Heart right ventricle (tissue), 16 donors: Measurements from ENCODE around the gene VPS8. TPM values are rescaled to one million over a fixed set of nuclear protein-coding genes. Genes with fewer than 3 reads are reported as not detected.

Source experiments
- ATAC-seq, 8 donors: fragments of 200-7000 bp; cut with Tn5 transposase; one replicate each; pipeline ENCODE4 v1.9.1; 2020; ENCODE audit warnings: mild to moderate bottlenecking in 8 of 8, moderate library complexity in 8 of 8, moderate number of reproducible peaks in 1 of 8
- DNase-seq, 2 donors: peaks; one replicate each; pipeline ENCODE4 v3.0.0-alpha.2; 2020
- H3K27ac ChIP-seq, 10 donors: fragments of 200-600 bp; sonication (generic) in 2 of 10; one replicate each; pipeline versions ENCODE4 v1.5.0 to v1.8.0; 2020 to 2022; ENCODE audit warnings: mild to moderate bottlenecking in 3 of 10
- H3K27me3 ChIP-seq, 7 donors: fragments of 200-600 bp; one replicate each; pipeline ENCODE4 v1.8.0; 2021 to 2022; ENCODE audit warnings: mild to moderate bottlenecking in 2 of 7
- H3K36me3 ChIP-seq, 9 donors: fragments of 200-600 bp; sonication (generic) in 1 of 9; one replicate each; pipeline versions ENCODE4 v1.5.0 to v1.8.0; 2020 to 2022; ENCODE audit warnings: mild to moderate bottlenecking in 2 of 9
- H3K4me1 ChIP-seq, 9 donors: fragments of 200-600 bp; sonication (generic) in 1 of 9; one replicate each; pipeline versions ENCODE4 v1.5.0 to v1.8.0; 2020 to 2022; ENCODE audit warnings: mild to moderate bottlenecking in 4 of 9
- H3K4me3 ChIP-seq, 10 donors: fragments of 200-600 bp; sonication (generic) in 2 of 10; one replicate each; pipeline versions ENCODE4 v1.5.0 to v1.8.0; 2020 to 2022; ENCODE audit warnings: mild to moderate bottlenecking in 7 of 10, moderate library complexity in 2 of 10
- H3K9me3 ChIP-seq, 11 donors: fragments of 200-600 bp in 10 of 11; sonication (generic) in 2 of 11; one replicate each; pipeline versions ENCODE4 v1.5.0 to v1.8.0; 2013 to 2022; ENCODE audit warnings: mild to moderate bottlenecking in 2 of 11, control low read depth in 1 of 11, moderate library complexity in 1 of 11
- WGBS, 2 donors: extraction: QIAGEN DNeasy Blood & Tissue Kit; methylation state at CpG; one replicate each; pipeline ENCODE4 v1.1.7; 2013; ENCODE audit warnings: inconsistent platforms in 1 of 2; 5-methylcytosine and 5-hydroxymethylcytosine counted together
- intact Hi-C, 10 donors: fragments of 100-400 bp; cut with DNase I; formaldehyde crosslinking; loops; one replicate each; pipeline versions ENCODE4 v1.11.1 to v1.14.2; 2022
- polyA plus RNA-seq, 2 donors: library from polyadenylated mRNA; stranded (reverse); fragments of 200-250 nt; gene quantifications; one replicate each; pipeline ENCODE4 v1.2.3, GENCODE V29; 2013
- total RNA-seq, 10 donors: library from RNA; stranded (reverse); fragmentation: NEBNext Ultra II Directional in 3 of 10; extraction: Animal tissue kit (Norgen Biotek cat#: 25700) in 3 of 10; gene quantifications; one replicate each; pipeline versions ENCODE4 v1.2.1 to v1.2.4, GENCODE V29; 2021 to 2023
- TF ChIP-seq, protein P1 (sequence below), 9 donors: fragments of 200-600 bp; sonication (generic) in 2 of 9; IDR thresholded peaks; one replicate each; pipeline versions ENCODE4 v1.5.0 to v1.8.0; 2021 to 2022; ENCODE audit warnings: antibody characterized with exemption in 9 of 9, mild to moderate bottlenecking in 5 of 9, moderate library complexity in 1 of 9
- donor health status: Arrhythmogenic right ventricular cardiomyopathy.
- donor health status: ischemic (EF 13 %, LVEDD 7.1; RV severe dilation, severe dysfunction).
- donor health status: healthy with polysubstance abuse.
- donor health status: DM: no; HTN: yes; CAD: no.
- donor health status: DM: no; HTN: no; CAD: no.
- donor health status: ischemic (EF 25% LVEDD 6.9; RV normal size, moderate dysfunction).
- donor health status: ischemic (EF 25% LVEDD 5.7; RV mildly dilated, moderate dysfunction).
- donor health status: healthy.
- donor health status: DM: yes; HTN: yes; CAD: no.
- donor health status: Ischemic cardiomyopathy.
- donor health status: ischemic (EF 35%, LVEDD 5.7; RV mildly dilated, moderate dysfunction).
- donor health status: nonischemic (EF 11% LVEDD 7.7; RV severe dilation, severe dysfunction).
- donor health status: DM: yes; HTN: yes; CAD: no.
- donor health status: PGD.
- donor health status: ischemic (EF 29% LVEDD 5.4; RV normal size, mild dysfunction).
- donor health status: nonischemic (EF 23%, LVEDD 6.1; RV moderate dilation, normal function).

The VPS8 gene
- total and polyA plus RNA-seq, 12 donors = 11.1 to 123 (median 80.6) TPM

DNA sequence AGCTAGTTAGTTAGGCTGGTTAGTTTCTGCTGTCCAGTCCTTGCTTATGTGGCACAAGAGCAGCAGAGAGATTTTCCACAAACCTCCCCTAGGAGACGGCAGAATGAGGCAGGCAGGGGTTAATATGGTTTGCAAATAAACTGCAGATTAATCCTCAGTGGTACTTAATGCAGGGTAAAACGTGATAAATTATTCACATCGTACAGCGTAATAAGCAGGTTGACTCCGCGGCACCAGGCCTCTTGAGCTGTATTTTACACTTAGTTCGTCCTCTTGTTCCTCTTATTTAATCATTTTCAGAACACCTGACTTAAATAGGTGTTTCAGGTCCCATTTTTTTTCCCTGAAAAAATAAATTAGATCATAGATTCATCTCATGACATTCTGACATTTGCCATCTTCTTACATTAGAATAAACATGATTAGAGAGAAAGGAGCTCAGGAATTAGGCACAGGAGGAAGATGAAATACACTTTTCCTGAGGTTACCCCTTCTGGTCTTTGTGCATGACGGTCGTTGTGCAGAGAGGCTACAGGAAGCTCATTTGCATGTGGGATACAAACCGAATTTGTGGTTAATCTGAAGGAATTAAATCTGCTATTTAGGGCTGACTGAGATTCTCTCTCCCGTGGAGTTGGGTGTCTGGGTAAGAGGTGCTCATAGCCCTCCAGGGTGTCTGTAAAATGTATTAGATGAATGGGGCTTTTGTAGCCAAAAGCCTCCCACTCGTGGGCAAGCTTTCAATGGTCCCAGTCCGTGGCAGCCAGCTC, 27.1 kb upstream of the VPS8 start:
- TF ChIP-seq, protein P1, sequence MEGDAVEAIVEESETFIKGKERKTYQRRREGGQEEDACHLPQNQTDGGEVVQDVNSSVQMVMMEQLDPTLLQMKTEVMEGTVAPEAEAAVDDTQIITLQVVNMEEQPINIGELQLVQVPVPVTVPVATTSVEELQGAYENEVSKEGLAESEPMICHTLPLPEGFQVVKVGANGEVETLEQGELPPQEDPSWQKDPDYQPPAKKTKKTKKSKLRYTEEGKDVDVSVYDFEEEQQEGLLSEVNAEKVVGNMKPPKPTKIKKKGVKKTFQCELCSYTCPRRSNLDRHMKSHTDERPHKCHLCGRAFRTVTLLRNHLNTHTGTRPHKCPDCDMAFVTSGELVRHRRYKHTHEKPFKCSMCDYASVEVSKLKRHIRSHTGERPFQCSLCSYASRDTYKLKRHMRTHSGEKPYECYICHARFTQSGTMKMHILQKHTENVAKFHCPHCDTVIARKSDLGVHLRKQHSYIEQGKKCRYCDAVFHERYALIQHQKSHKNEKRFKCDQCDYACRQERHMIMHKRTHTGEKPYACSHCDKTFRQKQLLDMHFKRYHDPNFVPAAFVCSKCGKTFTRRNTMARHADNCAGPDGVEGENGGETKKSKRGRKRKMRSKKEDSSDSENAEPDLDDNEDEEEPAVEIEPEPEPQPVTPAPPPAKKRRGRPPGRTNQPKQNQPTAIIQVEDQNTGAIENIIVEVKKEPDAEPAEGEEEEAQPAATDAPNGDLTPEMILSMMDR (IDR thresholded peaks at IDR 0.05) = no peak
- WGBS, 2 donors = 64 to 71% methylated on average over 13 of the region's 13 CpGs
- peak in 1 of 8 donors; percentile 31 for ATAC-seq

DNA sequence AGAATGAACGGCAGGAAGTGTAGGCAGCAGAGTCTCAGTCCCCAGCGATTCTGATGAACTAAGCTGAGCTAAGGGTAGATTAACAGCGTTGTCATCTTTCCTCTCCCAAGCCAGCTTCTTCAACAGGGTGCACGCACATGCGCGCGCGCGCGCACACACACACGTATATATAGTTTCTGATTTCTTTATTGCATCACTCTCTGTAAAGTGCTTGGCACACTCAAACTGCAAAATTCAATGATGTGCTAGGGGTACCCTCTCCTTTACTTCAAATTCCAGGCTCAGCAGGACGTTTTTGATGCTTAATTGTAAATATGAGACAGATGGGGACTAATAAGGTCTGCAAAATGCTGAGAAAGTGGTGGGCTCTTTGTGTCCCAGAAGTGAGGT, 26.1 kb upstream of the VPS8 start:
- peak overlapping the region in 7 of 10 donors; percentile 33 to 72 (median 59) for H3K27ac ChIP-seq

More for the DNA sequence above, 27.1 kb upstream of the VPS8 start:
- Histone ChIP-seq H3K4me3 (no peak overlapping the region), H3K4me1 (peaks cover 3 to 22% (median 15%) of the 10 kb centered on the region in 9 donors), H3K9me3 (no peaks in the 10 kb centered on the region), H3K27me3 (peaks cover 0 to 17% (median 8%) of the 10 kb centered on the region in 7 donors), H3K36me3 (no peaks in the 10 kb centered on the region), H3K27ac (peak overlapping the region in 4 of 10 donors; percentile 4 to 72 (median 60))
- intact Hi-C loops = loop anchor here in 1 of 10 donors (10.0 kb wide), 1 partner anchor 410 kb away; the partner anchor contains the start of gene THPO
- DNase-seq = no peak

DNA sequence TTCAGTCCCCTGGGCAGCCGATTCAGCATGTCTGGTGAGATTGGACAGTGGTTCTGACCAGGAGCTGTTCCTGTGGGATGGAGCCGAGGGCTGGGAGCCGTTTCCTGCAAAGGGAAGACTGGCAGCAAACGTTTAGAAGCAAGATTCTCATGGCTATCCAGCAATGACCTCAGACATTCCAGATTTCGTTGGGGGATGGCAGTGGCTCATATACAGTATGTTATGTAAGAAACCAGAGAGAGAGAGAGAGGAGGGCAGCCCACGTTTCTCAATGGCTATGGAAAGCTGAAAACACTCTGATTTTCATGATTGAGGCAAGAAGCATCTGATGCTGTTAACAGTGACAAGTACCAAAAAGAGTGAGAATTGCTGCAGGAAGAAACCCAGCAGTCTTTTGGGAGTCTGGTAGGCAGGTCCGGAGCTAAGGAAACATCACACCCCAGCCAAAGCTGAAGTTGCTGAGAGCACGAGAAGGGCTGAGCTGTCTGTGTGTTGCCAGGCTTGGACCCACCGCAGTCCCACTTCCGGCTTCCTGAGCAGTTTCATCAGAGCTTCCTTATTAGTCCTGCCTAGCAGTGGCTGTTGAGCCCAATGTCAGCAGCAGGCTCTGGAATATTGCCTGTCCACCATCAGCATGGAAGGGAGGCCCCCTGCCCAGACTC, 25.6 kb upstream of the VPS8 start:
- intact Hi-C loops = loop anchor here in 1 of 10 donors (10.0 kb wide), 1 partner anchor 412 kb away; the partner anchor contains the start of gene THPO
- WGBS, 2 donors = 8% methylated on average over 10 of the region's 10 CpGs
- TF ChIP-seq, protein P1 (IDR thresholded peaks at IDR 0.05) = no peak
- Histone ChIP-seq H3K9me3 (no peaks in the 10 kb centered on the region), H3K4me1 (peaks cover 3 to 22% (median 15%) of the 10 kb centered on the region in 9 donors), H3K27me3 (peaks cover 0 to 4% (median 0%) of the 10 kb centered on the region in 7 donors), H3K27ac (peak overlapping the region in 8 of 10 donors; percentile 29 to 72 (median 57)), H3K36me3 (no peaks in the 10 kb centered on the region), H3K4me3 (peak overlapping the region in 5 of 10 donors; percentile 10 to 28 (median 10))
- DNase-seq = peak; percentile 42 to 64
- ATAC-seq = peak; percentile 77 to 91 (median 84)

More for the DNA sequence above, 26.1 kb upstream of the VPS8 start:
- intact Hi-C loops = loop anchor here in 1 of 10 donors (10.0 kb wide), 1 partner anchor 411 kb away; the partner anchor contains the start of gene THPO
- H3K4me3 ChIP-seq = peak overlapping the region in 4 of 10 donors; percentile 10 to 28 (median 15)
- DNase-seq (no peak), ATAC-seq (peak in 5 of 8 donors; percentile 30 to 63 (median 44))
- peaks cover 0 to 8% (median 2%) of the 10 kb centered on the region in 7 donors for H3K27me3 ChIP-seq
- no peaks in the 10 kb centered on the region for H3K36me3 ChIP-seq
- 64 to 72% methylated on average over 12 of the region's 12 CpGs for WGBS, 2 donors
- no peaks in the 10 kb centered on the region for H3K9me3 ChIP-seq
- peaks cover 3 to 22% (median 15%) of the 10 kb centered on the region in 9 donors for H3K4me1 ChIP-seq
- TF ChIP-seq, protein P1 (IDR thresholded peaks at IDR 0.05) = no peak

DNA sequence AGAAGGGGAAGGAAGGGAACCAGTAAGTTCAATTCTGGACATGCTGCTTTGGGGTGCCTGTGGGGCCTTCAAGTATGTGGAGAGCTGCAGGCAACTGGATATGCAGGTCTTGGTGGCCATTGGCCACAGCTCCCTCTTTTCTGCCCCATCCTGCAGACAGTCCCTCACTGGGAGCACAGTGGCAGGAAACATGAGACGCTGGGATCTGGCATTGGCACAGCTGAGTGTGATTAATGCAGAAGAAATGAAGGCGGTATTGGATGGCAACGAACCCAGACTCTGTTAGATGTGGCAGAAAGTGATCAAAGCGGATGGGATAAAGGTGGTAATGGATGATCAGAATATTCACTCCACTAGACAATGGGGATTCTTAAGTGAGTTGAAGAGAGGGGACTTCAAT, 23.2 kb upstream of the VPS8 start:
- H3K27me3 ChIP-seq = peaks cover 0 to 11% (median 0%) of the 10 kb centered on the region in 7 donors
- WGBS, 2 donors = 87 to 91% methylated on average over 4 of the region's 4 CpGs
- H3K27ac ChIP-seq = no peak overlapping the region
- no peaks in the 10 kb centered on the region for H3K9me3 ChIP-seq
- peak in 1 of 8 donors; percentile 25 for ATAC-seq
- no peak for DNase-seq
- H3K36me3 ChIP-seq = no peaks in the 10 kb centered on the region
- TF ChIP-seq, protein P1 (IDR thresholded peaks at IDR 0.05) = no peak
- H3K4me3 ChIP-seq = no peak overlapping the region
- H3K4me1 ChIP-seq = peaks cover 3 to 22% (median 15%) of the 10 kb centered on the region in 9 donors
- intact Hi-C loops = loop anchor here in 1 of 10 donors (10.0 kb wide), 1 partner anchor 414 kb away; the partner anchor contains the start of gene THPO
